Epithelial cell of proximal tubule (primary cell): ENCODE data around the gene RALGAPA2. TPM values are rescaled to one million over a fixed set of nuclear protein-coding genes. Genes with fewer than 3 reads are reported as not detected.

Experiments
- DNase-seq: peaks from one replicate; pipeline ENCODE4 v3.0.0-alpha.2; 2011; ENCODE audit warnings: low read depth
- H3K4me3 ChIP-seq: 2 replicates; pipeline ENCODE4 v1.5.1; 2011; ENCODE audit warnings: low read depth, mild to moderate bottlenecking, low read length
- CTCF ChIP-seq: conservative IDR thresholded peaks from 2 replicates; pipeline ENCODE4 v1.5.1; 2012; ENCODE audit warnings: low read depth, mild to moderate bottlenecking, low read length
- total RNA-seq: library from RNA; depleted of rRNA; stranded (reverse); fragments of >200 nt; gene quantifications from 2 replicates; pipeline ENCODE4 v1.2.3, GENCODE V29; 2015

RALGAPA2 gene
- total RNA-seq, 1 donor from 2014 or later, result 13.8 TPM

- H3K4me3 ChIP-seq, result no peak within 1 kb of the TSS
- no peak for TF ChIP-seq CTCF
Measured at GRCh38 chr20:20367575-20368417, 344.6 kb downstream of the RALGAPA2 start, which contains the start of gene INSM1. INSM1 (plus strand) TSS chr20:20368104; CDS start chr20:20368268, 164 bp downstream.

DNA sequence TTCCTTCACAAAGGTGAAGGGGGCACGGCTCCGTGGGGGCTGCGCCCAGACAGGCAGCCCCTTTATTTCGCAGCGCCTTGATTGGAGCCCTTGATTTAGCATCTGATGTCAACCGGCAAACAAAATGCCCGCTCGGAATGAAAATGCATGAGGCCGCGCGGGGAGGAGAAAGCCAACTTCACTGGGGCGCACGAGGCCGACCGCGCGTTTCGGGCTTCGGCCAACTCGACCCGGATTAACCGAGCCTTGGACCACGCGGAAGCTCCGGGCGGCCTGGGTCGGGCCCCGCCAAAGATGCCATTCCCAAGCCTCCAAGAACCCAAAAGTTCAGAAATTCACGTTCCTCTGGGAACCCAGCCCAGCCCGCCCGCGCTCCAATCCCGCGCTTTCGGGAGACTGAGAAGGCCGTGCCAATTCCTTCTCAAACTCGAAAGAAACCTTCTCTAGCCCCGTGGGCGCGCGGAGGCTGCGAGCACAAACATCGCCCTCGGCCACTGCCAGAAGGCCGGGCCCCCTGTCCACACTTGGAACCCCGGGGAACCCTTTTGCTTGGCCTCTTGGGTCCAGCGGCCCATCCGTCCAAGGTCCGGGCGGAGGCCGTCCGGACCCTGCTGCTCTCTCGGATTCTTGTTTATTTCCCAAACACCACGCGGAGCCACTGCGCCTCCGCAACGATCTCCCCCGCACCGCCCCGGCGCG, 345.4 kb downstream of the RALGAPA2 start:
- no peak for DNase-seq
- TF ChIP-seq CTCF, result no peak
- H3K4me3 ChIP-seq, result no peak overlapping the region

More at GRCh38 chr20:20367575-20368417, 344.6 kb downstream of the RALGAPA2 start, which contains the start of gene INSM1:
- DNase-seq, result no peak

- no peak for DNase-seq
- no peak overlapping the region for H3K4me3 ChIP-seq
- TF ChIP-seq CTCF, result no peak
Measured at GRCh38 chr20:20366551-20366875, 345.9 kb downstream of the RALGAPA2 start.

- no peak for TF ChIP-seq CTCF
- H3K4me3 ChIP-seq, result no peak overlapping the region
- DNase-seq, result no peak
Measured at GRCh38 chr20:20365480-20366161, 346.8 kb downstream of the RALGAPA2 start.

DNA sequence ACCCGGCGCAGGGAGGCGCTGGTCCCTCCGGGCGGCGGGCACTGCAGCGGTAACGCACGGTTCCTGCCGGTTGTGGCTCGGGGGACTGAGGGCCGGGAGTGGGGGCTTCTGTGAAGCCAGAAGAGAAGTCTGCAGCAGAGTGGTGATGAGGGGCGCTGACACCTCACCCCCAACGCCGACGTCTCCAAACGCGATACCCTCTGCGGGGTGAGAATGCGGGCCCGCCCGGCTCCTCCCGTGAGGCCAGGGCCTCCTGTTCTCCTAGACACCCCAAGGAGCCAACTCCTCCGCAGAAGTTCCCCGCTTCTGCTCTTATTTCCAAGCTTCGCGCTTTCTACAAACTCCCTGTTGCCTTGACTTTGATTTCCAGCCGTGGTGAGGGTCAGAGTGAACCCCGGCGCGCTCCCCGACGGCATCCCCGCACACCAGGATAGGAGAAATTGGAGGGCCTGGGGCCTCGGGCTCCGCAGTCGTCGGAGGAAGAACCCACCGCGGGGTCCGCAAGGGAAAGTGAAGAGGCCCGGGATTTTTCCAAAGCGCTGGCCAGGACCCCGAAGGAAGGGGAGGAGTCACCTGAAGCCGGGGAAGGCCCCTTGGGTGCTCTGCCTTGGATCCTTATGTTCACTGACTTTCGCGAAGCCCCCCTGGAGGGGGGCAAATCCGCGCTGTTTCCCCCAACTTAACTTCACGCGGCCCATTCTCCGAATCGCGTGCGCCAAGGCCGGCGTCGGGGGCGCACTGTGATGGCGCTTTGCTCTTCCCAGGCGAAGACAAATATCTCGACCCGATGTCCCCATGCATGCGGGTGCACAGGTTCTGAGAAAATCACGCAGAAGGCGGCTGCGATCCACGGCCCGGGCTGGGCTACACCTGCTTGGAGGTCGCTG, 347.6 kb downstream of the RALGAPA2 start:
- no peak overlapping the region for H3K4me3 ChIP-seq
- TF ChIP-seq CTCF, result no peak
- no peak for DNase-seq
